GM21367 (cell line): ENCODE measurements around the gene PRUNE2.
"Not testable (repeated sequence)": the region's sequence is repeated elsewhere in the genome, so short reads cannot be mapped to it uniquely, and the experiment has no call there.

Experiments used
- ATAC-seq: cut with Tn5 transposase; IDR thresholded peaks from one replicate; pipeline ENCODE4 v1.9.1; 2021; ENCODE audit not compliant: unreplicated experiment

The PRUNE2 gene

GRCh38 chr9:76605321-76605900 is 300.5 kb downstream of the PRUNE2 start:
- peak; percentile 91 for ATAC-seq

GRCh38 chr9:76603931-76604570 is 301.9 kb downstream of the PRUNE2 start:
- no peak for ATAC-seq

GRCh38 chr9:76603448-76603895 is 302.4 kb downstream of the PRUNE2 start:
- no peak for ATAC-seq

GRCh38 chr9:76602199-76602598 is 303.7 kb downstream of the PRUNE2 start:
- no peak for ATAC-seq

GRCh38 chr9:76600007-76600615 is 305.8 kb downstream of the PRUNE2 start:
- no peak for ATAC-seq

GRCh38 chr9:76598981-76599380 is 306.9 kb downstream of the PRUNE2 start:
- ATAC-seq = no peak

- ATAC-seq = no peak
Observed at GRCh38 chr9:76595645-76596044, 310.3 kb downstream of the PRUNE2 start.

- ATAC-seq = no peak
Observed at GRCh38 chr9:76594764-76595424, 311.0 kb downstream of the PRUNE2 start.

- not testable (repeated sequence) for ATAC-seq
Observed at GRCh38 chr9:76593961-76594735, 311.8 kb downstream of the PRUNE2 start.

- no peak for ATAC-seq
Observed at GRCh38 chr9:76592974-76593347, 313.0 kb downstream of the PRUNE2 start.

GRCh38 chr9:76592091-76592973 is 313.6 kb downstream of the PRUNE2 start:
- no peak for ATAC-seq

GRCh38 chr9:76591256-76591950 is 314.5 kb downstream of the PRUNE2 start:
- ATAC-seq = no peak

- ATAC-seq = no peak
Observed at GRCh38 chr9:76588316-76588715, 317.6 kb downstream of the PRUNE2 start.

GRCh38 chr9:76586390-76587314 is 319.3 kb downstream of the PRUNE2 start:
- ATAC-seq = no peak

- no peak for ATAC-seq
Observed at GRCh38 chr9:76585487-76586389, 320.2 kb downstream of the PRUNE2 start.

GRCh38 chr9:76583256-76583655 is 322.7 kb downstream of the PRUNE2 start:
- no peak for ATAC-seq

GRCh38 chr9:76581731-76582130 is 324.2 kb downstream of the PRUNE2 start:
- ATAC-seq = no peak

- no peak for ATAC-seq
Observed at GRCh38 chr9:76580820-76581219, 325.1 kb downstream of the PRUNE2 start.
